ENCODE results near the gene KRTAP4-3. TPM values are rescaled to one million over a fixed set of nuclear protein-coding genes. Genes with fewer than 3 reads are reported as not detected.

Gene KRTAP4-3
- total and polyA plus RNA-seq, 10 of the 15 experiments (the other 5 are each of a cell fraction or from before 2014, with no cell fraction given), result not detected

DNA sequence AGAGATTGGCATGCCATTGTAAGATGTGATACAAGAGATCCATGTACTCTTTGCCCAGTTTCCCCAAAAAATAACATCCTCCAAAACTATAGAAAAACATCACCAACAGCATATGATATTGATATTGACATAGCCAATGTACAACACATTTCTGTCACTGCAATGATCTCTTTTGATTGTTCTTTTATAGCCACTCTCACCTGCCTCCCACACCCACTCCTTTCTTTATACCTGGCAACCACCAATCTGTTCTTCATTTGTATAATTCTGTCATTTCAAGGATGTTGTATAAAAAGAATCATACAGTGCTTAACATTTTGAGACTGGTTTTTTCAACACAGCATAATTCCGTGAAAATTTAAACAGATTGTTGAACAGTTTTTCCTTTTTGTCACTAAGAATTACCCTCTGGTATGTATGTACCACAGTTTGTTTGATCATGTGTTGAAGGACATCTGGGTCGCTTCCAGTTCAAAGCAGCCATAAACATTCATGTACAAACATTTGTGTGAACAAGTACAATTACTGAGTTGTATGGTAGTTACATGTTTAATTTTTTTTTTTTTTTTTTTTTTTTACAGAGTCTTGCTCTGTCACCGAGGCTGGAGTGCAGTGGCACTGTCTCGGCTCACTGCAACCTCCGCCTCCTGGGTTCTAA, 31.5 kb upstream of the KRTAP4-3 start:
- no peak overlapping the region for H2AFZ ChIP-seq (ENCODE audit: control insufficient read depth, low read depth, low read length)
- FAIRE-seq (no peak), DNase-seq (ENCODE audit: low read depth, low spot score) (no peak), ATAC-seq (no peak)
- H3K79me2 ChIP-seq (ENCODE audit: control insufficient read depth, insufficient read depth, low read length), result no peaks in the 10 kb centered on the region
- no TSS peak for BruUV-seq (replicated peaks)
- no peaks in the 10 kb centered on the region for H3K27me3 ChIP-seq (replicated peaks in 1 of 2; ENCODE audit: control insufficient read depth in 2 of 2, insufficient read depth in 2 of 2, low read length in 1 of 2)
- H3K9ac ChIP-seq (ENCODE audit: control insufficient read depth, insufficient read depth, low read length), result no peak overlapping the region
- WGBS (ENCODE audit: insufficient coverage, insufficient replicate concordance, low lambda C conversion rate, missing lambda C conversion rate), result 47% methylated on average over 4 of the region's 5 CpGs
- H3K4me1 ChIP-seq (ENCODE audit: control insufficient read depth, insufficient read depth, low read length), result no peaks in the 10 kb centered on the region
- H3K4me2 ChIP-seq (ENCODE audit: control insufficient read depth, insufficient read depth), result no peak overlapping the region
- in situ Hi-C loops (cut with MboI) (no loop called here), intact Hi-C loops (cut with micrococcal nuclease; ENCODE audit: unreplicated experiment) (no loop called here)
- H3K27ac ChIP-seq (ENCODE audit: control insufficient read depth, insufficient read depth), result no peak overlapping the region
- ChIA-PET CTCF (no interaction called here), SMC1A (ENCODE audit: uncharacterized antibody, unreplicated experiment) (no interaction called here), RAD21 (ENCODE audit: unreplicated experiment) (no interaction called here), POLR2A (no interaction called here)
- H3K36me3 ChIP-seq (ENCODE audit: control insufficient read depth in 2 of 2, insufficient read depth in 2 of 2, low read length in 1 of 2), result no peaks in the 10 kb centered on the region
- no peaks in the 10 kb centered on the region for H3K9me3 ChIP-seq (replicated peaks; ENCODE audit: control insufficient read depth, insufficient read depth, low read length)
- no peak overlapping the region for H3K4me3 ChIP-seq
- H4K20me1 ChIP-seq (ENCODE audit: control insufficient read depth, insufficient read depth), result no peaks in the 10 kb centered on the region
- TF ChIP-seq MTA3 (IDR thresholded peaks at IDR 0.05; ENCODE audit: borderline replicate concordance, low read length) (no peak), HDAC6 (IDR thresholded peaks at IDR 0.05; ENCODE audit: unreplicated experiment) (no peak), LARP7 (IDR thresholded peaks at IDR 0.05) (no peak), KAT2A (conservative IDR thresholded peaks at IDR 0.05; ENCODE audit: control insufficient read depth, low read depth, low read length) (no peak), STAT3 (IDR thresholded peaks at IDR 0.05; ENCODE audit: low read depth, low read length) (no peak), SMC3 (IDR thresholded peaks at IDR 0.05; ENCODE audit: borderline replicate concordance, low read length) (no peak), NFYA (IDR thresholded peaks at IDR 0.05; ENCODE audit: borderline replicate concordance, low read depth, low read length) (no peak), PAX8 (IDR thresholded peaks at IDR 0.05) (no peak), TBL1XR1 (IDR thresholded peaks at IDR 0.05; ENCODE audit: low read depth, low read length) (no peak), ZNF274 (IDR thresholded peaks at IDR 0.05; ENCODE audit: insufficient read depth, insufficient read length) (no peak), BCL11A (IDR thresholded peaks at IDR 0.05; ENCODE audit: low read depth, low read length) (no peak), CBX5 (IDR thresholded peaks at IDR 0.05; ENCODE audit: low read depth) (no peak), NFXL1 (IDR thresholded peaks at IDR 0.05; ENCODE audit: borderline replicate concordance) (no peak), ZSCAN29 (IDR thresholded peaks at IDR 0.05) (no peak), TCF7 (IDR thresholded peaks at IDR 0.05; ENCODE audit: borderline replicate concordance) (no peak)
- TF ChIP-seq, protein P1, sequence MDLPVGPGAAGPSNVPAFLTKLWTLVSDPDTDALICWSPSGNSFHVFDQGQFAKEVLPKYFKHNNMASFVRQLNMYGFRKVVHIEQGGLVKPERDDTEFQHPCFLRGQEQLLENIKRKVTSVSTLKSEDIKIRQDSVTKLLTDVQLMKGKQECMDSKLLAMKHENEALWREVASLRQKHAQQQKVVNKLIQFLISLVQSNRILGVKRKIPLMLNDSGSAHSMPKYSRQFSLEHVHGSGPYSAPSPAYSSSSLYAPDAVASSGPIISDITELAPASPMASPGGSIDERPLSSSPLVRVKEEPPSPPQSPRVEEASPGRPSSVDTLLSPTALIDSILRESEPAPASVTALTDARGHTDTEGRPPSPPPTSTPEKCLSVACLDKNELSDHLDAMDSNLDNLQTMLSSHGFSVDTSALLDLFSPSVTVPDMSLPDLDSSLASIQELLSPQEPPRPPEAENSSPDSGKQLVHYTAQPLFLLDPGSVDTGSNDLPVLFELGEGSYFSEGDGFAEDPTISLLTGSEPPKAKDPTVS (IDR thresholded peaks at IDR 0.05; ENCODE audit: low read depth, low read length), result no peak
- TF ChIP-seq, protein P2, sequence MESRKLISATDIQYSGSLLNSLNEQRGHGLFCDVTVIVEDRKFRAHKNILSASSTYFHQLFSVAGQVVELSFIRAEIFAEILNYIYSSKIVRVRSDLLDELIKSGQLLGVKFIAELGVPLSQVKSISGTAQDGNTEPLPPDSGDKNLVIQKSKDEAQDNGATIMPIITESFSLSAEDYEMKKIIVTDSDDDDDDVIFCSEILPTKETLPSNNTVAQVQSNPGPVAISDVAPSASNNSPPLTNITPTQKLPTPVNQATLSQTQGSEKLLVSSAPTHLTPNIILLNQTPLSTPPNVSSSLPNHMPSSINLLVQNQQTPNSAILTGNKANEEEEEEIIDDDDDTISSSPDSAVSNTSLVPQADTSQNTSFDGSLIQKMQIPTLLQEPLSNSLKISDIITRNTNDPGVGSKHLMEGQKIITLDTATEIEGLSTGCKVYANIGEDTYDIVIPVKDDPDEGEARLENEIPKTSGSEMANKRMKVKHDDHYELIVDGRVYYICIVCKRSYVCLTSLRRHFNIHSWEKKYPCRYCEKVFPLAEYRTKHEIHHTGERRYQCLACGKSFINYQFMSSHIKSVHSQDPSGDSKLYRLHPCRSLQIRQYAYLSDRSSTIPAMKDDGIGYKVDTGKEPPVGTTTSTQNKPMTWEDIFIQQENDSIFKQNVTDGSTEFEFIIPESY (IDR thresholded peaks at IDR 0.05), result no peak
- TF ChIP-seq, protein P3, sequence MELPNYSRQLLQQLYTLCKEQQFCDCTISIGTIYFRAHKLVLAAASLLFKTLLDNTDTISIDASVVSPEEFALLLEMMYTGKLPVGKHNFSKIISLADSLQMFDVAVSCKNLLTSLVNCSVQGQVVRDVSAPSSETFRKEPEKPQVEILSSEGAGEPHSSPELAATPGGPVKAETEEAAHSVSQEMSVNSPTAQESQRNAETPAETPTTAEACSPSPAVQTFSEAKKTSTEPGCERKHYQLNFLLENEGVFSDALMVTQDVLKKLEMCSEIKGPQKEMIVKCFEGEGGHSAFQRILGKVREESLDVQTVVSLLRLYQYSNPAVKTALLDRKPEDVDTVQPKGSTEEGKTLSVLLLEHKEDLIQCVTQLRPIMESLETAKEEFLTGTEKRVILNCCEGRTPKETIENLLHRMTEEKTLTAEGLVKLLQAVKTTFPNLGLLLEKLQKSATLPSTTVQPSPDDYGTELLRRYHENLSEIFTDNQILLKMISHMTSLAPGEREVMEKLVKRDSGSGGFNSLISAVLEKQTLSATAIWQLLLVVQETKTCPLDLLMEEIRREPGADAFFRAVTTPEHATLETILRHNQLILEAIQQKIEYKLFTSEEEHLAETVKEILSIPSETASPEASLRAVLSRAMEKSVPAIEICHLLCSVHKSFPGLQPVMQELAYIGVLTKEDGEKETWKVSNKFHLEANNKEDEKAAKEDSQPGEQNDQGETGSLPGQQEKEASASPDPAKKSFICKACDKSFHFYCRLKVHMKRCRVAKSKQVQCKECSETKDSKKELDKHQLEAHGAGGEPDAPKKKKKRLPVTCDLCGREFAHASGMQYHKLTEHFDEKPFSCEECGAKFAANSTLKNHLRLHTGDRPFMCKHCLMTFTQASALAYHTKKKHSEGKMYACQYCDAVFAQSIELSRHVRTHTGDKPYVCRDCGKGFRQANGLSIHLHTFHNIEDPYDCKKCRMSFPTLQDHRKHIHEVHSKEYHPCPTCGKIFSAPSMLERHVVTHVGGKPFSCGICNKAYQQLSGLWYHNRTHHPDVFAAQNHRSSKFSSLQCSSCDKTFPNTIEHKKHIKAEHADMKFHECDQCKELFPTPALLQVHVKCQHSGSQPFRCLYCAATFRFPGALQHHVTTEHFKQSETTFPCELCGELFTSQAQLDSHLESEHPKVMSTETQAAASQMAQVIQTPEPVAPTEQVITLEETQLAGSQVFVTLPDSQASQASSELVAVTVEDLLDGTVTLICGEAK (IDR thresholded peaks at IDR 0.05; ENCODE audit: borderline replicate concordance), result no peak
